Measurements from ENCODE around the gene CFDP1.
"Not testable (repeated sequence)": the region's sequence is repeated elsewhere in the genome, so short reads cannot be mapped to it uniquely, and the experiment has no call there.

GRCh38 chr16:75426524-75426923 lies 6.8 kb downstream of the CFDP1 start:
- TF ChIP-seq, protein P1, sequence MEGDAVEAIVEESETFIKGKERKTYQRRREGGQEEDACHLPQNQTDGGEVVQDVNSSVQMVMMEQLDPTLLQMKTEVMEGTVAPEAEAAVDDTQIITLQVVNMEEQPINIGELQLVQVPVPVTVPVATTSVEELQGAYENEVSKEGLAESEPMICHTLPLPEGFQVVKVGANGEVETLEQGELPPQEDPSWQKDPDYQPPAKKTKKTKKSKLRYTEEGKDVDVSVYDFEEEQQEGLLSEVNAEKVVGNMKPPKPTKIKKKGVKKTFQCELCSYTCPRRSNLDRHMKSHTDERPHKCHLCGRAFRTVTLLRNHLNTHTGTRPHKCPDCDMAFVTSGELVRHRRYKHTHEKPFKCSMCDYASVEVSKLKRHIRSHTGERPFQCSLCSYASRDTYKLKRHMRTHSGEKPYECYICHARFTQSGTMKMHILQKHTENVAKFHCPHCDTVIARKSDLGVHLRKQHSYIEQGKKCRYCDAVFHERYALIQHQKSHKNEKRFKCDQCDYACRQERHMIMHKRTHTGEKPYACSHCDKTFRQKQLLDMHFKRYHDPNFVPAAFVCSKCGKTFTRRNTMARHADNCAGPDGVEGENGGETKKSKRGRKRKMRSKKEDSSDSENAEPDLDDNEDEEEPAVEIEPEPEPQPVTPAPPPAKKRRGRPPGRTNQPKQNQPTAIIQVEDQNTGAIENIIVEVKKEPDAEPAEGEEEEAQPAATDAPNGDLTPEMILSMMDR (IDR thresholded peaks at IDR 0.05): not testable (repeated sequence)
- TF ChIP-seq POLR2A (IDR thresholded peaks at IDR 0.05): not testable (repeated sequence)

Measured in heart left ventricle (tissue), 13 donors.